Activated T-helper 2 cell treated with anti-CD3 and anti-CD28 coated beads, Interferon-gamma antibody, Interleukin-2, Interleukin-4, amounts not matched to agents 10 μg/mL and 5 μg/mL and 100 μg/mL, durations not matched to agents 14 hours and 24 hours and 36 hours (primary cell): ENCODE measurements around the gene MPPED2. TPM values are rescaled to one million over a fixed set of nuclear protein-coding genes. Genes with fewer than 3 reads are reported as not detected.

ENCODE experiments used
- DNase-seq: peaks from one replicate; pipeline ENCODE4 v3.0.0; 2021; ENCODE audit warnings: low spot score
- H3K27ac Mint-ChIP-seq: one replicate; pipeline ENCODE4 v1.8.0; 2021; ENCODE audit warnings: mixed read lengths
- H3K27me3 Mint-ChIP-seq: one replicate; pipeline ENCODE4 v1.8.0; 2021; ENCODE audit warnings: low read depth, mixed read lengths
- H3K36me3 Mint-ChIP-seq: one replicate; pipeline ENCODE4 v1.8.0; 2021; ENCODE audit warnings: low read depth, mixed read lengths
- H3K4me1 Mint-ChIP-seq: one replicate; pipeline ENCODE4 v1.8.0; 2021; ENCODE audit warnings: low read depth, mixed read lengths
- H3K4me3 Mint-ChIP-seq: one replicate; pipeline ENCODE4 v1.8.0; 2021; ENCODE audit warnings: low read depth, mild to moderate bottlenecking, moderate library complexity, mixed read lengths
- H3K9me3 Mint-ChIP-seq: one replicate; pipeline ENCODE4 v1.8.0; 2021; ENCODE audit warnings: mixed read lengths
- intact Hi-C: fragments of 100-400 bp; cut with micrococcal nuclease; formaldehyde crosslinking; loops from one replicate; pipeline ENCODE4 v1.15.1; 2023
- total RNA-seq: library from RNA; stranded (reverse); gene quantifications from 2 replicates; pipeline ENCODE4 v1.2.3, GENCODE V29; 2022

MPPED2 gene
- total RNA-seq, 1 donor from 2014 or later, result not detected

DNA sequence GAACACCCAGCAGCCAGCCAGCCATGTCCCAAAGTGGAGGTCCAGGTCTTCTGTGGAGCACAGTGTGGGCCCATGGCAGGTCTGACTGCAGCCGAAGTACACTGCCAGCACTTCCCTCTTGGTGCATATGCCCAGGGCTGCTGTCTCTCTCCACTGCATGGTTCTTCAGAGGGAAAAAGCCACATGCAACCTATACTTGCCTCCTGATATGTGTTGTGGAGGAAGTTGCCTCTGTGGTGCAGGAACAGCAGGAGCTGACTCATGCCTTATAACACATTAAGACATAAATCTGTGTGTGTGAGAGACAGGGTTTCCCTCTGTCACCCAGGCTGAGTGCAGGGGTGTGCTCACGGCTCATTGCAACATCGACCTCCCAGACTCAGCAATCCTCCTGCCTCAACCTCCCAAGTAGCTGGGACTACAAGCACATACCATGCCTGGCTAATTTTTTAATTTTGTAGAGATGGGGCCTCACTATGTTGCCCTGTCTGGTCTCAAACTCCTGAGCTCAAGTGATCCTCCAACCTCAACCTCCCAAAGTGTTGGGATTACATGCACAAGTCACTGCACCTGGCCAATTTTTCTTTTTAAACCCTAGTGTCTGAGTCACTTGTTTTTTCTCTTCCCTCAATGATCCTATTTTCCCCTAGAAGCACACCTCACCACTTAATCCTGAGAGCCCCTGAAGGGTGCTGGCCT is 98.8 kb downstream of the MPPED2 start:
- Mint-ChIP-seq H3K9me3 (no peaks in the 10 kb centered on the region), H3K36me3 (no peaks in the 10 kb centered on the region)
- intact Hi-C loops, result no loop called here

DNA sequence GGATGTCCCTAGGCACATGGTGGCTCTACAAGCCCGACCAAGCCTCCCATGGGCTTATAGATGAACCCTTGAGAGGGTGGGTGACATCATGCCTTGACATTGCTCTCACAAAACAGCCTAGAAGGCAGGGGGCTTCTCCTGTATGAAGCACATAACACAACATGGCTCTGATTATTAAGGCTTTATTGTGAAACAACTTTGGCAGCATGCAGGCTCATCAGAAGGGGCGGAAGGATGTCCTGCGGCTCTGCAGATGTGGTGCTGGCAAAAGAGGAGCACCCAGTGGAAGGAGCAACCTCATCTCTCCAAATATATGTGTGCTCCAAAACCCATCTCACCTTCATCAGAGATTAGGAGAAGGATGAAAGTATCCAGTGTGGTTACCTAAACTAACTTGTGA is 100.4 kb downstream of the MPPED2 start:
- Mint-ChIP-seq H3K27ac (no peak overlapping the region), H3K9me3 (no peaks in the 10 kb centered on the region), H3K27me3 (no peaks in the 10 kb centered on the region), H3K4me1 (no peaks in the 10 kb centered on the region), H3K36me3 (no peaks in the 10 kb centered on the region), H3K4me3 (no peak overlapping the region)
- intact Hi-C loops, result no loop called here
- no peak for DNase-seq

More for the DNA sequence above, 98.8 kb downstream of the MPPED2 start:
- H3K4me1 Mint-ChIP-seq, result no peaks in the 10 kb centered on the region
- H3K27me3 Mint-ChIP-seq, result no peaks in the 10 kb centered on the region
- no peak overlapping the region for H3K27ac Mint-ChIP-seq
- DNase-seq, result no peak
- H3K4me3 Mint-ChIP-seq, result no peak overlapping the region

DNA sequence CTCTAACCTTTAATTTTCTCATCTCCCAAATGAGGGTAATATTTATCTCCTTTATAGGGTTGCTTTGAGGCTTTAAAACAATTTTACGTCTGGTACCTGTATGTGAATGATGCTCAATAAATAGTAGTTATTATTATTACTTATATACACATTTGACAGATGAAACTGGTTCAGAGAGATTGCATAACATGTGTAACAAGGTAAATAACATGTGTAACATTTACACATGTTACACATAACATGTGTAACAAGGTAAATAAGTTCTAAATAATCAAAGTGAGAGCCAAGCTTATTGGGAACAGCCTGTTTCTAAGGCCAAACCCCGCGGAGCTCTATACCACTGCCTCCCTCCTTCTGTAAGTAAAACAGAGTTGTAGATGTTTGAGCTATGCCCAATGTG is 100.9 kb downstream of the MPPED2 start:
- intact Hi-C loops, result no loop called here
- Mint-ChIP-seq H3K27me3 (no peaks in the 10 kb centered on the region), H3K27ac (no peak overlapping the region), H3K4me3 (no peak overlapping the region), H3K9me3 (no peaks in the 10 kb centered on the region), H3K4me1 (no peaks in the 10 kb centered on the region), H3K36me3 (no peaks in the 10 kb centered on the region)
- DNase-seq, result no peak

DNA sequence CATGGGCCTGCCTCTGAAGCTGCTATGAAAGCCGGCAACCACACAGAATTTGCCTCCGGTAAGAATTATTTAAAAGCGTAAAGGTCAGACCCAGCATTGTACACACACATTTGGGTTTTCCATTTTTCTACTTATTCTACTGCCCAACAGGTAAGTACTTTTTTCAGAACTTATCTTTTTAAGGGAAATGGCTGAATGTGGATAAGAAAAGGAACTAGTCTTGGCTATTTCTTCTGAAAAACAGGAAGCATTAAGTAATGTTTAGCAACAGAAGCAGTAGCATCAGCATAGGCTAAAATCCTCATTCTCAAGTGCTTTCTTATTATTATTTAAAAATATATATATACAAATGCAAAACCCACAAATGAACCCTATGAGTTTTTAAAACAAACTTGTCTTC is 103.1 kb downstream of the MPPED2 start:
- no peak overlapping the region for H3K4me3 Mint-ChIP-seq
- no peak for DNase-seq
- no peaks in the 10 kb centered on the region for H3K27me3 Mint-ChIP-seq
- no peaks in the 10 kb centered on the region for H3K36me3 Mint-ChIP-seq
- H3K9me3 Mint-ChIP-seq, result no peaks in the 10 kb centered on the region
- no peak overlapping the region for H3K27ac Mint-ChIP-seq
- no peaks in the 10 kb centered on the region for H3K4me1 Mint-ChIP-seq
- intact Hi-C loops, result no loop called here

DNA sequence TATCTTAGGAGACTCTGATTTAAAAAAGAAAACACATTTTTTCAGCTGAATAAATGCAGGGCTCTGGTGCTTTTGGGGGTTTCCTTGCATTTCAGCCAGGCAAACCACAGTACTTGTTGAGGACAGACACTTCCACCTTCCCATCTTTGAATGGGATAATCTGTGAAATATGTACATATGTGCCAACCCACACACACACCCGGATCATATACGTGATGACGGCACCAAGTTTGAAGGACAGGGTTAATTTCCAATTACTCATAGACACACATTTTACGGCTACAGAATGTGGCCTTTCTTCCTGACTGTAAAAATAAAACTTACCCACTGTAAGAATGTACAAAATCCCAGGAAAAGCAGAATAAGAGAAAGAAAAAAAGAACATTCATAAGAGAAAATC is 104.4 kb downstream of the MPPED2 start:
- Mint-ChIP-seq H3K27ac (no peak overlapping the region), H3K27me3 (no peaks in the 10 kb centered on the region), H3K36me3 (no peaks in the 10 kb centered on the region), H3K4me1 (no peaks in the 10 kb centered on the region), H3K9me3 (no peaks in the 10 kb centered on the region), H3K4me3 (no peak overlapping the region)
- intact Hi-C loops, result no loop called here
- DNase-seq, result no peak

DNA sequence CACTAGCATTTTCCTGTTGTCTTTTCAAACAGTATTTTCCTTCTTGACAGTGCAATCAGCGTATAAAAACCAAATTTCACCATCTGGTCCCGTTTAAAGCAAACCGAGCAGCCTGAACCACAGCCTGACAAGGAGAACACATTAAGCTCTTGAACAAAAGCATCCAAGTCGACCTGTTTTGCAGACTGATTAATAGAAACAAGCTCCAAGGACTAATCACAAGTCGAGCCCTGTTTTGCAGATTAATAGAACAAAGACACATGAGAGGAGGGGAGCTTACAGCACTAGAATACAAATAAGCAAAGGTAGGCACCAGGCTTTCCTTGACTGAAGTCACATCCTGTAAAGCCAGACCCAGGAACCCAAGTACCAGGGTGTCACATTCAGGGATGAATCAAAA is 104.8 kb downstream of the MPPED2 start:
- intact Hi-C loops, result no loop called here
- H3K9me3 Mint-ChIP-seq, result no peaks in the 10 kb centered on the region
- H3K27me3 Mint-ChIP-seq, result no peaks in the 10 kb centered on the region
- H3K36me3 Mint-ChIP-seq, result no peaks in the 10 kb centered on the region
- H3K4me3 Mint-ChIP-seq, result no peak overlapping the region
- H3K27ac Mint-ChIP-seq, result no peak overlapping the region
- no peaks in the 10 kb centered on the region for H3K4me1 Mint-ChIP-seq
- no peak for DNase-seq

DNA sequence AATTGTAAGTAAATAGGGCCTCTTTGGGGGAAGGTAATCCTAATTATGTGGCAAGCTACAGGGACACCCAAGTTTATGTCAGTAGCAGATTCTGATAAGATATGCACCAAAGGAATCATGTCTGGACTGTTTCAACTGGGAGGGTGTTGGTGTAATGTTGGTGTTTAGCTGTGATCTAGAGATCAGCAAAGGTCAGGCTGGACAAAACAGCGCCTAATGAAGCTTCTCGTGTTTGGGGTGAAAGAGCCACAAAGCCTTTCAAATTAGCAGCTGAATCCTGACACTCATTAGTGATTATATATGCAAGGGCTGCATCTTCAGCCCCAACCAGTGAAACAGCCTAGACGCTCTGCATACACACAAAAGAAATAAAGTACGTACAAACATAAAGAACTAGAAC is 106.3 kb downstream of the MPPED2 start:
- Mint-ChIP-seq H3K4me3 (no peak overlapping the region), H3K27me3 (no peaks in the 10 kb centered on the region), H3K9me3 (no peaks in the 10 kb centered on the region), H3K4me1 (no peaks in the 10 kb centered on the region), H3K36me3 (no peaks in the 10 kb centered on the region), H3K27ac (no peak overlapping the region)
- DNase-seq, result no peak
- intact Hi-C loops, result no loop called here

DNA sequence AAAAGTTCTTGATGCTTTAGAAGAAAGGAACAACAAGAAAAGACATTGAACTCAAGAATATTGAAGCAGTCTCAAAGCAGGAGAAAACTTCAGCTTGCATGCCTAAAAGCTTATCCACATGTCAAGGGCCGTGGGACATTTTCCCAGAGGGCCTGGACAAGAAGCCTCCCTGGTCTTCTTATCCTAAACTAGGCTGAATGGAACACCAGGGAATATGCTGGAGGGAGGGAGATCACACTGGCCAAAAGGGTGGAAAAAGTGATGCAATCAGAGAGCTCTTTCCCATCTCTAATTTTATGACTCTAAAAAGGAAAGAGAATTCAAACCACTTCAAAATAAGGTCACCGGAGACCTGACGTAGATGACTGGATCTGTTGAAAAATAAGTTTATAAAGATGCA is 107.2 kb downstream of the MPPED2 start:
- Mint-ChIP-seq H3K36me3 (no peaks in the 10 kb centered on the region), H3K27ac (no peak overlapping the region), H3K4me3 (no peak overlapping the region), H3K9me3 (no peaks in the 10 kb centered on the region), H3K27me3 (no peaks in the 10 kb centered on the region), H3K4me1 (no peaks in the 10 kb centered on the region)
- intact Hi-C loops, result no loop called here
- DNase-seq, result no peak

DNA sequence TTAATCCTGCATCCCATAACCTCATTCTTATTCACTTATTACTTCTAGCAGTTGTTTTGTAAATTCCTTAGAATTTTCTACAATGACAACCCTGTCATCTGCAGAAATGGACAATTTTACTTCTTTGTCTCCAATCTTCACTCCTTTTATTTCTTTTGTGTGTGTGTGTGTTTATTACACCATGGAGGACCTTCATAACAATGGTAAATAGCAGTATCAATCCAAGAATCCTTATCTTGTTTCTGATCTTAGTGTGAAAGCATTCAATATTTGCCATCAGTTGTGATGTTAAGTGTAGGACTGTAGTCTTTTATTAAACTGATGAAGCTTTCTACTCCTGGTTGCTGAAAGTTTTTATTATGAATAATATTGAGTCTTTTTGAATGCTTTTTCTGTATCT is 109.1 kb downstream of the MPPED2 start:
- intact Hi-C loops, result no loop called here

DNA sequence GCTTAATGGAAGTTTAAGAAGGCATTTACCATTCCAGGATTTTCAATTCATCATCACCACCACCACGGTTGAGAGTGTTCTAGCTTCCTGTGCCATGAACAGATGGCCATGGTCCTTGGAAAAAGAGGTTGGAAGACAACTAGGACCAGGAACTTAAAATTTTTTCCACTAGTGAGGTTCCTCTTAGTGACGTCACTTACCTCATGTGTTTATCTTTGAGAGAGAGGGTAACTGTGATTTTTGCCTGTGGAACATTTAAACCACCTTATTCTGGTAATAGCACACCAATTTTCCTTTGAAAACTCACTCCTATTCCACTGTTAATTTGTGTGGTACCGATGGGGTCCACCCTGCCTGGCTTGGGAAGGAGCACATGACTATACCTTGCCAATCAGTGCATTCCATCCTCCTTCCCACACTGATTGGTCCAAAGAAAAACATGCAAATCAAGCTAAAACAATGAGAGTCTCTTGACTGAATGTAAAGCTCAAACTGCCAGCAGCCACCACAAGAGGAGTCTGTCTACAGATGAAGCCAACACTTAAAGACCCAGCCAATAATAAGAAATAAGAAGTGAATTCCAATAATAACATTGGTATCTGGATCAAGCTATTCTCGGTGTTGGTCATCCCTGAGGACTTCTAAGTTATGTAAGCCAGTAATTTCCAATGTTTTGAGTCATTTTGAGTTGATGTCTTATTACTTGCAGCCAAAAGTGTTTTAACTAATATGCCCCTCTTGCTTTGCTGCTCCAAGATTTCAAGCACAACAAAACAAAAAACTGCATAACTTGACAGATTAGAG is 111.8 kb downstream of the MPPED2 start:
- intact Hi-C loops, result no loop called here
- Mint-ChIP-seq H3K27ac (no peak overlapping the region), H3K9me3 (no peaks in the 10 kb centered on the region), H3K4me1 (no peaks in the 10 kb centered on the region), H3K4me3 (no peak overlapping the region), H3K36me3 (no peaks in the 10 kb centered on the region), H3K27me3 (no peaks in the 10 kb centered on the region)
- DNase-seq, result no peak

More for the DNA sequence above, 109.1 kb downstream of the MPPED2 start:
- no peaks in the 10 kb centered on the region for H3K27me3 Mint-ChIP-seq
- H3K4me1 Mint-ChIP-seq, result no peaks in the 10 kb centered on the region
- H3K36me3 Mint-ChIP-seq, result no peaks in the 10 kb centered on the region
- H3K27ac Mint-ChIP-seq, result no peak overlapping the region
- H3K9me3 Mint-ChIP-seq, result no peaks in the 10 kb centered on the region
- no peak for DNase-seq
- no peak overlapping the region for H3K4me3 Mint-ChIP-seq

DNA sequence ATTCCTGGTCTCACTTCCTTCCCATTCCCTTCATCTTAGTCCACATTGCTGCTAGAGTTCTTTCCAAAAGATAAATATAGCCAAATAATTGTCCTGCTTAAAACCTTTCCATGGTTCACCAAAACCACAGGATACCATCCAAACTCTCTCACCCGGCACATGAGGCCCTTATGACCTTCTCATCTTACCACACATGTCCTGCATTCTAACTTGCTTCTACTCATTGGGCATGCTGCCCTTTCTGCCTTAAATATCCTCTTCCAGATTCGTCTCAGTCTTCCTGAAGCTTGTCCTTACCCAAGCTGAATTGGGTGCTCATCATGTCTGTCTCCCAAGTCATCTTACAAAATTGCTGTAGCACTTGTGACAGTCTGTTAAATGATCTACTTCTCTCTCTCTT is 114.9 kb downstream of the MPPED2 start:
- H3K4me3 Mint-ChIP-seq, result no peak overlapping the region
- DNase-seq, result no peak
- H3K27me3 Mint-ChIP-seq, result no peaks in the 10 kb centered on the region
- no peaks in the 10 kb centered on the region for H3K36me3 Mint-ChIP-seq
- no peaks in the 10 kb centered on the region for H3K4me1 Mint-ChIP-seq
- H3K9me3 Mint-ChIP-seq, result no peaks in the 10 kb centered on the region
- intact Hi-C loops, result no loop called here
- no peak overlapping the region for H3K27ac Mint-ChIP-seq

DNA sequence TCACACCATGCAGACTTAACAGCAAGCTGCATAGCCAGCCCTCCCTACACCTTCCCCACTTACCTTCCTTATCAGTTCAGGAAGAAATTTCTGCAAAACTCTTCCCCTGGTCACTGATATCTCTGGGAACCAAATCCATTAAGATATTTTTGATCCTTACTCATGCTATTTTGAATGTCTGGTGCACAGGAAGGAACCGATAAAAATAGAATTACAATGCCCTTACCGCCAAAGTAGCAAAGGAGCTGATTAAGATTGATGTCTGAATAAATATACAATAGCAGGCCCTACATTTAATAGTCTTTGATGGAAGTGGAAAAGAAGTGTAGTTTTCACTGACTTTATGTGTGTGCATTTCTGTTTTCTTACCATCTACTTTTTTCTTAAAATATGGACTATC is 117.3 kb downstream of the MPPED2 start:
- Mint-ChIP-seq H3K27me3 (no peaks in the 10 kb centered on the region), H3K9me3 (no peaks in the 10 kb centered on the region), H3K4me3 (no peak overlapping the region), H3K36me3 (no peaks in the 10 kb centered on the region), H3K27ac (no peak overlapping the region), H3K4me1 (no peaks in the 10 kb centered on the region)
- intact Hi-C loops, result no loop called here
- DNase-seq, result no peak

DNA sequence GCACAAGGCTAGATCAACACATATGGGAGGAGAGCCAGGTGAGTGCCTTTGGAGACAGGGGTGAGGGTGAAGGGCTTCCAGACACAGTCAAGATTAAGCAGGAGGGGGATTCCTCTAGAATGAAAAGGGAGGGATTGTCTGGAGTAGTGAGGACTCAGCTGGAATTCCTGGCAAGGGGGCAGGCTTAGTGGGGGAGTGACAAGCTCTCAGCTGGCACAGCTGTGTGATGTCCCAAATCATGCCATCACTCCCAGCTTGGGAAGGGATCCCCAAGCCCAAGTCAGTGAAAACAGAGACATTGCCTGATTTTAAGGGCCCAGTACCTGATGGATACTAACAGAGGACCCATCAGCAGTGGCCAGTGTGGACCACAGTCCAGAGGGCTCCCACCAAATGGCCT is 119.0 kb downstream of the MPPED2 start:
- H3K27me3 Mint-ChIP-seq, result no peaks in the 10 kb centered on the region
- no peaks in the 10 kb centered on the region for H3K36me3 Mint-ChIP-seq
- no peak overlapping the region for H3K4me3 Mint-ChIP-seq
- H3K4me1 Mint-ChIP-seq, result no peaks in the 10 kb centered on the region
- H3K27ac Mint-ChIP-seq, result no peak overlapping the region
- DNase-seq, result no peak
- intact Hi-C loops, result no loop called here
- no peaks in the 10 kb centered on the region for H3K9me3 Mint-ChIP-seq
